Psoas muscle (tissue), 8 donors: ENCODE results near the gene HOXC5. TPM values are rescaled to one million over a fixed set of nuclear protein-coding genes. Genes with fewer than 3 reads are reported as not detected.
"Not testable (repeated sequence)": the region's sequence is repeated elsewhere in the genome, so short reads cannot be mapped to it uniquely, and the experiment has no call there.

Experiments used
- ATAC-seq, 4 donors: fragments of 200-7000 bp; cut with Tn5 transposase; one replicate each; pipeline ENCODE4 v1.9.1; 2020; ENCODE audit warnings: moderate library complexity in 3 of 4, mild to moderate bottlenecking in 2 of 4
- DNase-seq, 2 donors: peaks; one replicate each; pipeline ENCODE4 v3.0.0-alpha.2; 2020
- H3K27ac ChIP-seq: fragments of 200-600 bp; one replicate; pipeline ENCODE4 v1.8.0; 2022
- H3K27me3 ChIP-seq, 3 donors: fragments of 200-600 bp in 1 of 3; one replicate each; pipeline versions ENCODE4 v1.6.1 to v1.8.0; 2013 to 2022; ENCODE audit warnings: low read length in 2 of 3, mild to moderate bottlenecking in 2 of 3, moderate library complexity in 1 of 3; ENCODE audit not compliant: insufficient read depth in 3 of 3
- H3K36me3 ChIP-seq, 2 donors: fragments of 200-600 bp in 1 of 2; one replicate each; pipeline versions ENCODE4 v1.6.1 to v1.8.0; 2013 to 2022; ENCODE audit warnings: low read depth in 1 of 2, mild to moderate bottlenecking in 1 of 2, moderate library complexity in 1 of 2; ENCODE audit not compliant: insufficient read depth in 1 of 2
- H3K4me1 ChIP-seq: fragments of 200-600 bp; one replicate; pipeline ENCODE4 v1.8.0; 2022
- H3K4me3 ChIP-seq: fragments of 200-600 bp; one replicate; pipeline ENCODE4 v1.8.0; 2022; ENCODE audit warnings: mild to moderate bottlenecking
- H3K9me3 ChIP-seq: fragments of 200-600 bp; one replicate; pipeline ENCODE4 v1.8.0; 2022
- WGBS, 3 donors: extraction: QIAGEN DNeasy Blood & Tissue Kit; methylation state at CpG; one replicate each; pipeline versions ENCODE4 v1.1.6 to v1.1.7; 2013; 5-methylcytosine and 5-hydroxymethylcytosine counted together
- intact Hi-C, 2 donors: fragments of 100-400 bp; cut with DNase I; formaldehyde crosslinking; loops; one replicate each; pipeline versions ENCODE4 v1.11.0 to v1.14.2; 2022
- polyA plus RNA-seq, 3 donors: library from polyadenylated mRNA; stranded (reverse); fragments of 200-250 nt; gene quantifications; one replicate each; pipeline ENCODE4 v1.2.3, GENCODE V29; 2013
- total RNA-seq, 4 donors: library from RNA; stranded (reverse); fragmentation: NEBNext Ultra II Directional in 2 of 4; extraction: Animal tissue kit (Norgen Biotek cat#: 25700) in 2 of 4; gene quantifications; one replicate each; pipeline versions ENCODE4 v1.2.1 to v1.2.4, GENCODE V29; 2021 to 2023
- TF ChIP-seq, protein P1 (sequence below): fragments of 200-600 bp; IDR thresholded peaks from one replicate; pipeline ENCODE4 v1.8.0; 2022; ENCODE audit warnings: antibody characterized with exemption
- donor health status: healthy with polysubstance abuse.
- donor health status: DM: no; HTN: no; CAD: no; lungs with moderate emphysema.
- donor health status: Bipolar disorder and iron deficiency.
- donor health status: healthy.
- donor health status: DM: yes; HTN: yes; CAD: no.
- donor health status: DM: no; HTN: no; CAD: no.
- donor health status: DM: no; HTN: no; CAD: no.
- donor health status: DM: yes; HTN: yes; CAD: no.

The HOXC5 gene
- total and polyA plus RNA-seq, 7 donors, result 0.03 to 3.3 (median 0.58) TPM

DNA sequence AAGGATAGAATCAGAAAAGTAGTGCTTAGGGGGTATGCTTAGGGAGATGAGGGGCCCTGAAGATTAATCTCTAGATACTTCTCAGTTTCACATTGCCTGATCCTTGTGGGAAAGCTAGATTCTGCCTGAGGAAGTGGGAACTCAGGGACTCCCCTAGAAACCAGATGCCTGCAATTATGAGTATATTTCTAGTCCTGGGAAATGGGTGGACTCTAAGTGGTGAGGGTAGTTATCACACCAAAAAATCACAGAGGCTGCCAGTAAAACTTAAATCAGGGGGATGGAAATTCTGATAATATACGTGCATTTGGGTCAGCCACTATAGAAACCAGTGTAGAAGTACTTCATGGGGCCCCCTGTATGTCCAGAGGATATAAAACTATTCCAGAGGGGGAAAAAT, 39.1 kb downstream of the HOXC5 start:
- H3K27ac ChIP-seq, result no peak overlapping the region
- WGBS, 3 donors, result 72 to 88% (median 83%) methylated on average over 1 of the region's 1 CpG
- intact Hi-C loops, result no loop called here
- H3K9me3 ChIP-seq, result no peaks in the 10 kb centered on the region
- no peaks in the 10 kb centered on the region for H3K36me3 ChIP-seq
- TF ChIP-seq, protein P1, sequence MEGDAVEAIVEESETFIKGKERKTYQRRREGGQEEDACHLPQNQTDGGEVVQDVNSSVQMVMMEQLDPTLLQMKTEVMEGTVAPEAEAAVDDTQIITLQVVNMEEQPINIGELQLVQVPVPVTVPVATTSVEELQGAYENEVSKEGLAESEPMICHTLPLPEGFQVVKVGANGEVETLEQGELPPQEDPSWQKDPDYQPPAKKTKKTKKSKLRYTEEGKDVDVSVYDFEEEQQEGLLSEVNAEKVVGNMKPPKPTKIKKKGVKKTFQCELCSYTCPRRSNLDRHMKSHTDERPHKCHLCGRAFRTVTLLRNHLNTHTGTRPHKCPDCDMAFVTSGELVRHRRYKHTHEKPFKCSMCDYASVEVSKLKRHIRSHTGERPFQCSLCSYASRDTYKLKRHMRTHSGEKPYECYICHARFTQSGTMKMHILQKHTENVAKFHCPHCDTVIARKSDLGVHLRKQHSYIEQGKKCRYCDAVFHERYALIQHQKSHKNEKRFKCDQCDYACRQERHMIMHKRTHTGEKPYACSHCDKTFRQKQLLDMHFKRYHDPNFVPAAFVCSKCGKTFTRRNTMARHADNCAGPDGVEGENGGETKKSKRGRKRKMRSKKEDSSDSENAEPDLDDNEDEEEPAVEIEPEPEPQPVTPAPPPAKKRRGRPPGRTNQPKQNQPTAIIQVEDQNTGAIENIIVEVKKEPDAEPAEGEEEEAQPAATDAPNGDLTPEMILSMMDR, result no peak
- no peak for ATAC-seq
- peaks cover 0 to 2% (median 0%) of the 10 kb centered on the region in 3 donors for H3K27me3 ChIP-seq
- peaks cover 5% of the 10 kb centered on the region for H3K4me1 ChIP-seq
- no peak overlapping the region for H3K4me3 ChIP-seq
- DNase-seq, result no peak

DNA sequence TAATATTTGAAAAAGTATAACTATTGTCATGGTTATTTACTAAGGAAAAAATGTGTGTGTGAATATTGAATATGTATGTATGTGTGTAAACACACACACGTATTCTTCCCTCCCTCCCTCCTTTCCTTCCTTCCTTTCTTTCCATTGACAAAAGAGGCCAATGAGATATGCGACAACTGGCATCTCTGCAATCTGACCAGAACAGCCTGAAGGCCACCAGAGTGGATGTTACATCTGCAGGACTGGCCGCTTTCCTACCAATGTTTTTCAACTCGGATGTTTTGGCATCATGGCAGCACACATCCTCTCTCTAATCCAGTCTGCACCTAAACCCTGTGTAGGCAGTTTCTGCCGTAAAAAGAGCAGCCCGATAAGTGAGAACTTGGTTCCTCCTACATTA, 41.5 kb downstream of the HOXC5 start:
- 79 to 84% (median 80%) methylated on average over 6 of the region's 6 CpGs for WGBS, 3 donors
- Histone ChIP-seq H3K4me1 (no peaks in the 10 kb centered on the region), H3K27ac (no peak overlapping the region), H3K9me3 (no peaks in the 10 kb centered on the region), H3K4me3 (no peak overlapping the region), H3K36me3 (no peaks in the 10 kb centered on the region), H3K27me3 (peaks cover 0 to 2% (median 0%) of the 10 kb centered on the region in 3 donors)
- intact Hi-C loops, result no loop called here
- DNase-seq (no peak), ATAC-seq (no peak)
- TF ChIP-seq, protein P1, result no peak

DNA sequence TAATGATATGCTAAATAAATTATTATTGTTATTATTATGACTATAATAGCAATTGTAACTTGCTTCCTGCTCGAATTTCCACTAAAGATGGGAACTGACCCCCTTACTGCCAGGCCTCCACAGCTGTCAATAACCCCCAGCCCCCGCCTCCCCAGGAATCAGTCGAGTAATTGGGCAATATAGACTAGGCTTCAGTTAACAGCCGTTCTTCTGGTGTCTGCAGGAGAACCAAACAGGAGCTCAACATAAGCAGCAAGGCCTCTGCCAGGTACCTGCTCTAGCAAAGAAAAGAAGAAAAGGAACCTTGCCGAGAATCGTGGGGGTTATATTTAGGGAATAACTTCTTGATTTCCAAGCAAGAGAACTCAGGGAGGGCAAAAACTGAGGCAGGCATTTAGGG, 42.6 kb downstream of the HOXC5 start:
- TF ChIP-seq, protein P1, result no peak
- intact Hi-C loops, result no loop called here
- no peak for ATAC-seq

DNA sequence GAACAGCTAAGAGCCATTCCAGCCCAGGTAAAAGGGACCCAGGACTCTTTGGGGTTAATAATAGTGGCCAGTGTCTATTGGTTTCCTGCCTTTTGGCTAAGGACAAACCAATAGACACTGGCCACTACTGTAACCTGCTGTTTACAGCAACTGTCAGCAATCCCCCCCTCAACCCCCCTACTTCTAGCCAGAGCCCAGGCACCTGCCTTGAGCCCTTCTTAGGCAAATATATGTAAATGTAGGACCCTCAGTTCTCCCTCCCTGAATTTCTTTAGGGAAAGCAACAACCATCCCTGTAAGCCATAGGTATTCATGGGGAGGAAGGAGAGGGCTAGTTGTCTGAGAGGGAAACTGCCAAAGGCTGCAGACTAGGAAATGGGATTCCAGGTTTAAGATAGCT, 43.1 kb downstream of the HOXC5 start:
- intact Hi-C loops, result no loop called here
- no peak for DNase-seq
- no peaks in the 10 kb centered on the region for H3K9me3 ChIP-seq
- TF ChIP-seq, protein P1, result no peak
- ATAC-seq, result no peak
- H3K27ac ChIP-seq, result no peak overlapping the region
- no peaks in the 10 kb centered on the region for H3K27me3 ChIP-seq
- no peaks in the 10 kb centered on the region for H3K36me3 ChIP-seq
- H3K4me1 ChIP-seq, result no peaks in the 10 kb centered on the region
- no peak overlapping the region for H3K4me3 ChIP-seq

More for the DNA sequence above, 42.6 kb downstream of the HOXC5 start:
- Histone ChIP-seq H3K27me3 (no peaks in the 10 kb centered on the region), H3K36me3 (no peaks in the 10 kb centered on the region), H3K9me3 (no peaks in the 10 kb centered on the region), H3K4me3 (no peak overlapping the region), H3K4me1 (no peaks in the 10 kb centered on the region), H3K27ac (no peak overlapping the region)
- no peak for DNase-seq
- WGBS, 3 donors, result 65 to 70% (median 65%) methylated on average over 6 of the region's 6 CpGs

DNA sequence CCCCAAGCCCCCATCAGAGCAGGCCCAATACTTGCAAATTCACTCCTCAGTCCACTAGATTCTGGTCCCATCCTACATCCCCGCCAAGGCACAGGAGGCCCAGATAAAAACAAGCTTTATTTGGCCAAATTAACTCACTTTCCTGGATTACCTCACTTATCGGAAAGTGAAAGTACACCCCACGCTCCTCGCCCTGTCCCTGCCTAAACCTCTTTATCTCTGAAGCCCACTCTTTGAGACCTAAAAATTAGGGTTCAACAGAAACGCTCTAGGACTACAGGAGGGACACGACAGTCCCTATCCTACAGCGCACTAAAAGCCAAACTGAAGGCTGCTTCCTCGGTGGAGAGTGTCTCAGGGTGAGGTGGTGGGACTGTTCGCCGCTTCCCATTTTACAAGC, 45.0 kb downstream of the HOXC5 start:
- H3K9me3 ChIP-seq, H3K36me3 ChIP-seq, H3K4me1 ChIP-seq, H3K27me3 ChIP-seq, ATAC-seq, DNase-seq, intact Hi-C loops: not testable (repeated sequence)
- 64 to 79% (median 77%) methylated on average over 10 of the region's 10 CpGs for WGBS, 3 donors
- H3K4me3 ChIP-seq, result peak overlapping the region; percentile 25
- peak overlapping the region; percentile 46 for H3K27ac ChIP-seq

DNA sequence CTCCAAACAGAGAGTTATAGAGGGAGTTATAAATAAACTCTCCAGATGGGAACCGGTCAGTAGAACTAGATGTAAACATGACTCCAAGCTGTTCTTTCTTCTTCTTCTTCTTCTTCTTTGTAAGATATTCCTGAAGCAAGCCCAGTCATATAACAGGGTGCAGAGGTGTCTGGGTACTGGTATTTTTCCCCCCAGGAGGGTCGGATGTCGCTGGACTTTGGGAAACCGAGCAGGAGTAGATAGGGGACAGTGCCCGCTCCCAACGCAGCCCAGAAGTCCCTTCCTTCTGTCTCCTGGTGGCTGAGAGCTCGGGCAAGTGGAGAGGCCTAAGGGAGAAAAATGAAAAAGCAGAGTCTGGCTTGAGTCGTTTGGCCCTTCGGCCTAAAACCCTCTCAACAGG, 46.3 kb downstream of the HOXC5 start:
- H3K36me3 ChIP-seq, H3K9me3 ChIP-seq, ATAC-seq, intact Hi-C loops, H3K4me1 ChIP-seq, DNase-seq, H3K27me3 ChIP-seq: not testable (repeated sequence)
- WGBS, 3 donors, result 55 to 61% (median 58%) methylated on average over 7 to 9 of the region's 9 CpGs
- peak overlapping the region; percentile 25 for H3K4me3 ChIP-seq
- H3K27ac ChIP-seq, result peak overlapping the region; percentile 58

DNA sequence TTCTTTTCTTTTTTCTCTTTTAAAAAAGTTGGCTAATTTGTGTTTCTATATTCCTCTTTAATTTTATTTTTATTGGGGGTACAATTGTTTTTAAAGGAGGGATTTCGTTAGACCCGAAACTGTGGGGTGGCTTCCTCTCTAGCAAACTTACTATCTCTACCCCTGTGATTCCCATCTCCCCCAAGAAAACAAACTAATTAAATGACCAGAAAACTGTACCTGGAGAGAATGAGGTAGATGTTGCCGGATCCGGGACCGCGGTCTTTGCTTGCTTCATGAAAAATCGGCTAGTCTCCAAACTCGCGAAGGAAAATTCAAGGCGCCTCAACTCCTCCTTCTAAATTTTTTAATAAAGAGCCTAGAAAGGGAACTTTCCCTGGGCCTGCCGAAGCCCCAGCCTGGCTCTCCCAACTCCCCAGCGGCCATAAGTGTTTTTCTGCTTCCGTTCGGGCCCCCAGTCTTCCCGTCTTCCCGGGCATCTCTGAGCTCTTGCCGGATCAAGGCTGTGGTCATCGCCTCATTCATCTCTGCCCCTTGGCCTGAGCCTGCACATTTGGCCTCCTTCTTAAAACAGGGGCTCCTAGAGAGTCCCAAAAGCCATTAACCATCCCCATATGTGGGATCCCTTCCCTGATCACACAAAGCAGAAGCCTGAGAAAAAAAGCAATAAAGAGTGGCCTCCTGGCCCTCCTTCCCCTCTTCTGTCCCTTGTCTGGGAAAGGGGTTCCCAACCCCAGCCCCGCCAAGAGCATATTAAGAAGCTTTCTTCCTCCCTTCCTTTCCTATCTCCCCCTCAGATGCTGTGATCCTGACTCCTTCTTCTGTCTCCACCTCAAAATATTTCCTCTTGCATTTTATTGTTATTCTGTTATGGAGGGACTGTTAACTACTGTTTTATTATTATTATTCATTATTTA, 47.4 kb downstream of the HOXC5 start:
- Histone ChIP-seq H3K4me3 (peak overlapping the region; percentile 32), H3K27ac (peak overlapping the region; percentile 53)
- 63 to 74% (median 72%) methylated on average over 19 of the region's 19 CpGs for WGBS, 3 donors
- H3K36me3 ChIP-seq, intact Hi-C loops, H3K27me3 ChIP-seq, H3K4me1 ChIP-seq, H3K9me3 ChIP-seq, ATAC-seq, DNase-seq: not testable (repeated sequence)

DNA sequence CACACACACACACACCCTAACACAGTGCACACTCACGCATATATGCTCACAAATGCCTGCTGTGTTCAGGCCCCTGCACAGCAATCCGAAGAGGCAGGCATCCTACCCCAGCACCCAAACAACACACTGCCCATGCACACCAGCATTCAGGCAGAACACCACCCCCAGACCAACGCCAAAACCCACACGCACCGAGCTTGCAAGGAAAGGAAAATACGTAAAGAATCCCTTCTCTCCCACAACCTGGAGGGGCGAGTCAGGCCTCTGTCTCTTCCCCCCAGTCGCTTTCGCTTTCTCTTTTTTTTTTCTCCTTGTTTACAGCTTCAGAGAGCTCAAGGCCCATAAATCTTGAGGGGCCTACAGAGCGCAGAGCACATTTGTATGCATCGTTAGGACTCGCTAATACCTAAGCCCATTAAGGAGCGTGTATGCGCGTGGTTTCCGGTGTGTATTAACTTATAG, 48.2 kb downstream of the HOXC5 start:
- WGBS, 3 donors, result 51 to 63% (median 61%) methylated on average over 12 to 14 of the region's 16 CpGs
- H3K27ac ChIP-seq, intact Hi-C loops: not testable (repeated sequence)

More for the DNA sequence above, 48.2 kb downstream of the HOXC5 start:
- peak overlapping the region; percentile 25 for H3K4me3 ChIP-seq
- not testable (repeated sequence) for H3K4me1 ChIP-seq, DNase-seq, ATAC-seq, H3K27me3 ChIP-seq, H3K9me3 ChIP-seq, H3K36me3 ChIP-seq
